ENCODE results near the gene KCNMA1.

KCNMA1 gene

DNA sequence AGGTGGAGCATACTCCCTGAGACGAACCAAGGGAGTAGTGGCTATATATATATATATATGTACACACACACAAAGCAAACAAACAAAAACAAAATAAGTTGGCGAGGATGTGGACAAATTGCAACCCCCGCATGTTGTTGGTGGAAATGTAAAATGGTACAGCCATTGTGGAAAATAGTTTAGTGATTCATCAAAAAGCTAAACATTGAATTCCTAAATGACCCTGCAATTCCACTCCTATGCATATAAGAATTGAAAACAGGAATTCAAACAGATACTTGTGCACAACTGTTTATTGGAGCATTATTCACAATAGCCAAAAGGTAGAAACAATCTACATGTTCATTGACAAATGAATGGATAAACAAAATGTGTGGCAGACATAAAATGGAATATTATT lies 407.9 kb downstream of the KCNMA1 start:
- no peak overlapping the region for H3K18ac ChIP-seq (ENCODE audit: low read depth in 1 of 2, low read length in 2 of 2)
- no peak overlapping the region for H3K23ac ChIP-seq (ENCODE audit: low read length in 2 of 2)
- peaks cover 2% of the 10 kb centered on the region for H3K4me1 ChIP-seq (ENCODE audit: control insufficient read depth, insufficient read depth, low read depth, low read length)
- WGBS: 60% methylated on average over 2 of the region's 3 CpGs
- H2BK120ac ChIP-seq (ENCODE audit: low read depth, low read length): no peak overlapping the region
- no peak overlapping the region for H4K8ac ChIP-seq (ENCODE audit: low read length)
- H3K4me3 ChIP-seq (ENCODE audit: insufficient read depth in 1 of 2, low read depth in 1 of 2, low read length in 2 of 2): no peak overlapping the region
- peak overlapping the region; percentile 32 for H3K9ac ChIP-seq (ENCODE audit: low read length)
- H3K27me3 ChIP-seq (ENCODE audit: control insufficient read depth in 1 of 2, insufficient read depth in 1 of 2, low read length in 2 of 2): no peaks in the 10 kb centered on the region
- H3K4ac ChIP-seq (ENCODE audit: low read depth in 1 of 2, low read length in 2 of 2): no peak overlapping the region
- H2AFZ ChIP-seq (ENCODE audit: low read depth, low read length): no peak overlapping the region
- no peaks in the 10 kb centered on the region for H3K9me3 ChIP-seq (ENCODE audit: control insufficient read depth, low read length)
- no peaks in the 10 kb centered on the region for H3K36me3 ChIP-seq (ENCODE audit: control insufficient read depth in 1 of 2, insufficient read depth in 2 of 2, low read depth in 1 of 2, low read length in 2 of 2)
- DNase-seq: no peak
- peak overlapping the region; percentile 53 for H3K27ac ChIP-seq (ENCODE audit: low read length, poor library complexity, severe bottlenecking)
- H3K14ac ChIP-seq (ENCODE audit: low read length in 2 of 2): no peak overlapping the region
- H4K91ac ChIP-seq (ENCODE audit: low read length): no peak overlapping the region
- no peaks in the 10 kb centered on the region for H3K79me1 ChIP-seq (replicated peaks; ENCODE audit: low read length, poor library complexity, severe bottlenecking)
- no peak overlapping the region for H2BK5ac ChIP-seq (ENCODE audit: low read depth, low read length, poor library complexity, severe bottlenecking)
- no peak overlapping the region for H2BK15ac ChIP-seq (ENCODE audit: low read depth, poor library complexity, severe bottlenecking)
- no peak overlapping the region for H2BK12ac ChIP-seq (ENCODE audit: low read length in 2 of 2)
- no peak overlapping the region for H3K4me2 ChIP-seq (ENCODE audit: low read length, poor library complexity, severe bottlenecking)
- H2AK5ac ChIP-seq (ENCODE audit: low read length, severe bottlenecking): no peak overlapping the region

DNA sequence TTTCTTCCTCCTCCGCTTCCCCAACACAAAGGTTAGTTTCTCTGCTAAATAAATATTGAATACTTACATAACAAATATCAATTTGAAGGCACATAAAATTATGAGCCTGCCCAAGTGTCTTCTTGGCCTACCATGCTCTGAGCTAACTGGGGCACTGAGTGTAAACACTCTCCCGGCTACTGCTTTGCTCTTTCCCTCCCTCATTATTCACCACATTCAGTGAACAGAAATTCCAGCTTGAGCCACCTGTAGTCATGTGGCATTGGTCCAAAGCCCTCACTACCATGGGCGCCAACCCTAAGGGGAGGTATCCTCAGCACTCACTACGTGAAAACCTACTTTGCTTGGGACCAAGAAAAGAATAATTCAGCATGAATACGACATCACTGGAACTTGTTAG lies 409.0 kb downstream of the KCNMA1 start:
- 96% methylated on average over 5 of the region's 5 CpGs for WGBS
- H2BK15ac ChIP-seq (ENCODE audit: low read depth, poor library complexity, severe bottlenecking): no peak overlapping the region

DNA sequence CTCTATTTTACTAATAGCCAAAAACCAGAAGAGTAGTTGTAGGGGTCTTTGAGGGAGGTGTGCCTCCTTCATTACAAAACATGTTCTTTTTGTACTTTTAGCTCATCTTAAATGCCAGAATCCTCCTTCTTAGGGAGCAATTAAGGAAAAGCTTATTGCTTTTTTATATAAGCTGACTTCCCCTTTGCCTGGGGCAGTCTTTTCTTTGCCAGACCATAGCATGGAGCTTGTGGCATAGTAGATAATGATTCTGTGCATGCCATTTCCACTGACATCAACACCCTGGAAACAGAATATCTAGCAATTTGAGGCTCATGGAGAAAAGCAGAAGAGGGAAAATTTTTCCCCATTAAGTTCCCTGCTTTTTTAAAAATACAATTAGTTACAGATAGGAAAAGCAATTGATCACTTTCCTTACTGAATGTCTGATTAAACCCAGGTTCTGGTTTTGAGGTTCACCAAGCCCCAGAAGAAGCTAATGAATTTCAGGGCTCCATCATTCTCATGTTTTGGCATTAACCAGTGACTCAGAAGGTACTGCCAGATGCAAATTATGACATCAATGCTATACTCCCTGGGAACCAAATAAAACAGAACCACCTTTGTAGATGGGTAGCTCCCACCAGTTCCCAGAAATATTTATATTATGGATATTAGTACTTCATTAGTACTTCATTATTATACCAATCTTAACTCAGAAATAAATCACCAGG lies 410.6 kb downstream of the KCNMA1 start:
- Histone ChIP-seq H3K4me1 (ENCODE audit: control insufficient read depth, insufficient read depth, low read depth, low read length) (peaks cover 8% of the 10 kb centered on the region), H3K36me3 (ENCODE audit: control insufficient read depth in 1 of 2, insufficient read depth in 2 of 2, low read depth in 1 of 2, low read length in 2 of 2) (no peaks in the 10 kb centered on the region), H3K4ac (ENCODE audit: low read depth in 1 of 2, low read length in 2 of 2) (no peak overlapping the region), H3K27me3 (ENCODE audit: control insufficient read depth in 1 of 2, insufficient read depth in 1 of 2, low read length in 2 of 2) (no peaks in the 10 kb centered on the region), H2BK15ac (ENCODE audit: low read depth, poor library complexity, severe bottlenecking) (no peak overlapping the region), H2AFZ (ENCODE audit: low read depth, low read length) (no peak overlapping the region), H2BK5ac (ENCODE audit: low read depth, low read length, poor library complexity, severe bottlenecking) (no peak overlapping the region), H3K23ac (ENCODE audit: low read length in 2 of 2) (no peak overlapping the region), H4K91ac (ENCODE audit: low read length) (no peak overlapping the region), H3K14ac (ENCODE audit: low read length in 2 of 2) (no peak overlapping the region), H2BK120ac (ENCODE audit: low read depth, low read length) (no peak overlapping the region), H2BK12ac (ENCODE audit: low read length in 2 of 2) (no peak overlapping the region), H4K8ac (ENCODE audit: low read length) (no peak overlapping the region), H3K4me2 (ENCODE audit: low read length, poor library complexity, severe bottlenecking) (no peak overlapping the region), H3K4me3 (ENCODE audit: insufficient read depth in 1 of 2, low read depth in 1 of 2, low read length in 2 of 2) (no peak overlapping the region), H3K79me1 (replicated peaks; ENCODE audit: low read length, poor library complexity, severe bottlenecking) (peaks cover 3% of the 10 kb centered on the region), H3K27ac (ENCODE audit: low read length, poor library complexity, severe bottlenecking) (no peak overlapping the region), H2AK5ac (ENCODE audit: low read length, severe bottlenecking) (no peak overlapping the region), H3K9me3 (ENCODE audit: control insufficient read depth, low read length) (no peaks in the 10 kb centered on the region), H3K18ac (ENCODE audit: low read depth in 1 of 2, low read length in 2 of 2) (no peak overlapping the region), H3K9ac (ENCODE audit: low read length) (no peak overlapping the region)
- DNase-seq: no peak

More for the DNA sequence above, 409.0 kb downstream of the KCNMA1 start:
- no peak overlapping the region for H2AFZ ChIP-seq (ENCODE audit: low read depth, low read length)
- no peak overlapping the region for H3K23ac ChIP-seq (ENCODE audit: low read length in 2 of 2)
- no peak overlapping the region for H3K4me2 ChIP-seq (ENCODE audit: low read length, poor library complexity, severe bottlenecking)
- H2BK120ac ChIP-seq (ENCODE audit: low read depth, low read length): no peak overlapping the region
- DNase-seq: no peak
- no peaks in the 10 kb centered on the region for H3K9me3 ChIP-seq (ENCODE audit: control insufficient read depth, low read length)
- no peak overlapping the region for H3K4ac ChIP-seq (ENCODE audit: low read depth in 1 of 2, low read length in 2 of 2)
- H3K9ac ChIP-seq (ENCODE audit: low read length): no peak overlapping the region
- H3K18ac ChIP-seq (ENCODE audit: low read depth in 1 of 2, low read length in 2 of 2): no peak overlapping the region
- no peak overlapping the region for H2BK5ac ChIP-seq (ENCODE audit: low read depth, low read length, poor library complexity, severe bottlenecking)
- no peaks in the 10 kb centered on the region for H3K36me3 ChIP-seq (ENCODE audit: control insufficient read depth in 1 of 2, insufficient read depth in 2 of 2, low read depth in 1 of 2, low read length in 2 of 2)
- peak overlapping the region in 1 of 2 experiments; percentile 37 for H2BK12ac ChIP-seq (ENCODE audit: low read length in 2 of 2)
- H3K79me1 ChIP-seq (replicated peaks; ENCODE audit: low read length, poor library complexity, severe bottlenecking): peaks cover 2% of the 10 kb centered on the region
- H3K27me3 ChIP-seq (ENCODE audit: control insufficient read depth in 1 of 2, insufficient read depth in 1 of 2, low read length in 2 of 2): no peaks in the 10 kb centered on the region
- H3K14ac ChIP-seq (ENCODE audit: low read length in 2 of 2): no peak overlapping the region
- no peak overlapping the region for H3K4me3 ChIP-seq (ENCODE audit: insufficient read depth in 1 of 2, low read depth in 1 of 2, low read length in 2 of 2)
- peaks cover 7% of the 10 kb centered on the region for H3K4me1 ChIP-seq (ENCODE audit: control insufficient read depth, insufficient read depth, low read depth, low read length)
- no peak overlapping the region for H3K27ac ChIP-seq (ENCODE audit: low read length, poor library complexity, severe bottlenecking)
- H4K8ac ChIP-seq (ENCODE audit: low read length): no peak overlapping the region
- H2AK5ac ChIP-seq (ENCODE audit: low read length, severe bottlenecking): no peak overlapping the region
- H4K91ac ChIP-seq (ENCODE audit: low read length): no peak overlapping the region

- no peak overlapping the region for H2BK12ac ChIP-seq (ENCODE audit: low read length in 2 of 2)
- no peak overlapping the region for H3K23ac ChIP-seq (ENCODE audit: low read length in 2 of 2)
- no peak overlapping the region for H2AFZ ChIP-seq (ENCODE audit: low read depth, low read length)
- H4K91ac ChIP-seq (ENCODE audit: low read length): no peak overlapping the region
- WGBS: 42% methylated on average over 3 of the region's 4 CpGs
- no peak overlapping the region for H2BK15ac ChIP-seq (ENCODE audit: low read depth, poor library complexity, severe bottlenecking)
- no peak overlapping the region for H3K4me2 ChIP-seq (ENCODE audit: low read length, poor library complexity, severe bottlenecking)
- no peak overlapping the region for H2AK5ac ChIP-seq (ENCODE audit: low read length, severe bottlenecking)
- H2BK120ac ChIP-seq (ENCODE audit: low read depth, low read length): no peak overlapping the region
- H3K4ac ChIP-seq (ENCODE audit: low read depth in 1 of 2, low read length in 2 of 2): no peak overlapping the region
- H3K79me1 ChIP-seq (replicated peaks; ENCODE audit: low read length, poor library complexity, severe bottlenecking): peaks cover 3% of the 10 kb centered on the region
- no peaks in the 10 kb centered on the region for H3K36me3 ChIP-seq (ENCODE audit: control insufficient read depth in 1 of 2, insufficient read depth in 2 of 2, low read depth in 1 of 2, low read length in 2 of 2)
- H3K4me1 ChIP-seq (ENCODE audit: control insufficient read depth, insufficient read depth, low read depth, low read length): peaks cover 8% of the 10 kb centered on the region
- no peak overlapping the region for H3K4me3 ChIP-seq (ENCODE audit: insufficient read depth in 1 of 2, low read depth in 1 of 2, low read length in 2 of 2)
- no peaks in the 10 kb centered on the region for H3K9me3 ChIP-seq (ENCODE audit: control insufficient read depth, low read length)
- H2BK5ac ChIP-seq (ENCODE audit: low read depth, low read length, poor library complexity, severe bottlenecking): no peak overlapping the region
- no peak overlapping the region for H3K9ac ChIP-seq (ENCODE audit: low read length)
- no peak for DNase-seq
- H3K27me3 ChIP-seq (ENCODE audit: control insufficient read depth in 1 of 2, insufficient read depth in 1 of 2, low read length in 2 of 2): no peaks in the 10 kb centered on the region
- no peak overlapping the region for H3K14ac ChIP-seq (ENCODE audit: low read length in 2 of 2)
- no peak overlapping the region for H4K8ac ChIP-seq (ENCODE audit: low read length)
- H3K18ac ChIP-seq (ENCODE audit: low read depth in 1 of 2, low read length in 2 of 2): no peak overlapping the region
- no peak overlapping the region for H3K27ac ChIP-seq (ENCODE audit: low read length, poor library complexity, severe bottlenecking)
Observed at GRCh38 chr10:77226452-77226851, 411.2 kb downstream of the KCNMA1 start.

Data from mesenchymal stem cell (in vitro differentiated cells and primary cell).